Fibroblast of skin of back (primary cell): Measurements from ENCODE around the gene CLPSL1.

ENCODE experiments used
- DNase-seq: peaks from one replicate; pipeline ENCODE4 v3.0.0-alpha.2; 2013

Gene CLPSL1

GRCh38 chr6:35797837-35798526, 17.2 kb downstream of the CLPSL1 start:
- DNase-seq = no peak

GRCh38 chr6:35798706-35799105, 17.9 kb downstream of the CLPSL1 start:
- no peak for DNase-seq

GRCh38 chr6:35801148-35801547, 20.3 kb downstream of the CLPSL1 start:
- DNase-seq = no peak

GRCh38 chr6:35804996-35805736, 24.3 kb downstream of the CLPSL1 start, which contains the start of gene LHFPL5:
Gene LHFPL5, plus strand, starts transcription at chr6:35805352. Its CDS starts 319 bp downstream, at chr6:35805671.
- peak; percentile 41 for DNase-seq

- DNase-seq = no peak
Observed at GRCh38 chr6:35808688-35809087, 27.9 kb downstream of the CLPSL1 start.

GRCh38 chr6:35809809-35810208, 29.0 kb downstream of the CLPSL1 start:
- DNase-seq = no peak

- peak; percentile 60 for DNase-seq
Observed at GRCh38 chr6:35810971-35811698, 30.3 kb downstream of the CLPSL1 start.

- no peak for DNase-seq
Observed at GRCh38 chr6:35811699-35811995, 30.8 kb downstream of the CLPSL1 start.

- no peak for DNase-seq
Observed at GRCh38 chr6:35817515-35817914, 36.7 kb downstream of the CLPSL1 start.

- DNase-seq = no peak
Observed at GRCh38 chr6:35823601-35824000, 42.8 kb downstream of the CLPSL1 start.

- no peak for DNase-seq
Observed at GRCh38 chr6:35824552-35825192, 43.9 kb downstream of the CLPSL1 start.

GRCh38 chr6:35829306-35829705, 48.5 kb downstream of the CLPSL1 start:
- no peak for DNase-seq

GRCh38 chr6:35831257-35832007, 50.6 kb downstream of the CLPSL1 start:
- no peak for DNase-seq

GRCh38 chr6:35833536-35833935, 52.7 kb downstream of the CLPSL1 start:
- DNase-seq = no peak
